HG02981 (cell line): ENCODE measurements around the gene H2BK1.

Source experiments
- ATAC-seq: cut with Tn5 transposase; IDR thresholded peaks from one replicate; pipeline ENCODE4 v1.9.1; 2021; ENCODE audit warnings: mild to moderate bottlenecking, moderate library complexity; ENCODE audit not compliant: unreplicated experiment

Gene H2BK1

DNA sequence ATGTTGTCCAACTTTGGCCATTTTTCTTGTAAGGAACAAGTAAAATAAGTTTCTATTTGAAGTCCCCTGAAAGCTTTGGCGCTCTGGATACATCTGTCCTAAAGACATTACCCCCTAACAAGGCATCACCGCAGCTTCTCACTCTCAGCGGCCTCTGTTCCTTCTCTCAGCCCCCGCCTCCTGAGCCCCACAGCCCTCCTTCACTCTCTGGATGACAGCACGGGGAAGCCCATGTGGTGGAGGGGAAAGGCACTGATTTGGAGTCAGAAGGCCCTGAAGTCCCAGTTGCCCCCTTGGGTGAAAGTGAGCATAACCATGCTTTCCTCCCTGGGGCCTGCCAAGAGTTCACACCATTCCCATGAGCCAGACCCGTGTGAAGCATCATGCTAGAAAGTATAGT lies 4.6 kb downstream of the H2BK1 start:
- ATAC-seq, result no peak

DNA sequence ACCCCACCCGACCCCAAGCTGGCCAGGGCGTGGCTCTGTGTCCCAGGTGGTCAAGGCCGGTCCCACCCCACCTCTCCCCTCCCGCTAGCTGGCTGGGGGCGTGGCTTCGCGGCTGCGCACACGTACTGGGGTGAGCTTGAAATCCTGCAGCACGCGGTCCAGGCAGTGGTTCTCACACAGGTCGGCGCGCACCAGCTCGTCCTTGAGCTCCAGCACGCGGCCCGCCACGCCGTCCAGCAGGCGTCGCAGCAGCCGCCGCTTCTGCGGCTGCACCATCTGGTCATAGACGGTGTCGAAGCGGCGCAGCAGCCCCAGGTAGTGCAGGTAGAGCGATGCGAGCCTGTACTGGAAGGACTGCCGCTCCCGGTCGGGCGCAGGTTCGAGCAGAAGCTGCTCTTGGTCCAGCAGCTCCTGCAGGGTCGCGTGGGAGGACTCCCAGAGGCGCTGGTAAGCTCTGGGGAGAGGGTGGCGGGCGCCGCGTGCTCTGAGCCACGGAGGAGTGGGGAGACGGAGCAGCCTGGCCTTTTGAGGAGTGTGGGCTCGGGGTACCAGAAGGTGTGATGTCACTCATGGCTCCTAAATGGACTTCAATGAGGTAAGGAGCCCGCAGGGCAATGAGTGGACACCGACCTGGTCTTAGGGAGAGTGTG lies 5.8 kb downstream of the H2BK1 start:
- ATAC-seq, result no peak

DNA sequence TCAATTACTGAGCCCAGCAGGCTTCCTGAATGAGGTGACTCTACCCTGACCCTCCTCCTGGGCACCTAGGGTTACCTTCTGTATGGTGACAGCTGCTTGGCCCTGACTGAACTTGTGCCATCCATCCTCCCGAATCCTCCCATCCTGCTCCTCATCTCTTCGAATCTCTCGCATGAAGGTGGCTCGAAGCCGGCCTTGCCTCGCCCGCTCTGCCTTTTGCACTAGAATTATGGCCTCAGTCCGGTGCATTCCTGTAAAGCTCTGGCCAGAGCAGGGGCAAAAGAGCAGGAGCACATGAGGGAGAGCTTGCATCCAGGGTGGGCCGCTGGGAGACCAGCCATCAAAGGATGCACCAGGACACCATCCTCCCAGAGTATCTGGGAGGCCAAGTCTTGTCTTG lies 7.5 kb downstream of the H2BK1 start:
- no peak for ATAC-seq

DNA sequence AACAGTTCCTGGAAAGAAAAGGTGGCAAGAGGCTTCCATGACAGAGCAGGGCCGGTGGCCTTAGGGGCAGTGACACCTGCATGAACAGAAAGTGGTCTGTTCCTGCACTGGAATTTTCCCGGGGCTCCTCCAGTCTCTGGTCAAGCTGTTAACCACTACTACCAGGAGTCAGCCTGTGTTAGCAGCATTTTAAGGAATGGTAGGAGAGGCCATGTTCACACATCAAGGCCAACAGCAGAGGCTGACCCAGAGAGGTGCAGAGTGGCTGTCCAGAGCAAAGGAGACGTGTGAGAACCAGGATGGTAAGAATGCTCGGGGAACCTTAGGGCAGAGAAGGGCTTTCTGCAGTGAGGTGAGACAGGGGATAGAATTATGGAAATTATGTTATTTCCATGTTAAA lies 8.5 kb downstream of the H2BK1 start:
- ATAC-seq, result no peak

DNA sequence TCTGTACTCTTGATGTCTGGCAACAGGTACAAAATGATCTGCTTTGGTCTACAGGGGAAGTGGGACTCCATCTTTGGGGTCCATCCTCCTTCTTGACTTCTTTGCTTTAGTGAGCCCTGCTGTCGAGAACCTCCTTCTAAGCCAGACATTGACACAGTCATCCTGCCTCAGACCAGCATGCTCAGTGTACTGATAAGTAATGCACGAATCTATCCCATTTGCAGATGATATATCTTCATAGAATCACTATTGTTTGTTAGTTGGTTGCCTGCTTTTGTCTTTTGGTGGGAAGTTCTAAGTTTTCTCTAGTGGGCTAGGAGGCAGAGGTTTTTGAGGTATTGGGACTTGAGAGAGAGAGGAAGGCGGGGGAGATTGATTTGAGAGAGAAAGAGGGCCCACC lies 8.9 kb downstream of the H2BK1 start:
- ATAC-seq, result no peak

DNA sequence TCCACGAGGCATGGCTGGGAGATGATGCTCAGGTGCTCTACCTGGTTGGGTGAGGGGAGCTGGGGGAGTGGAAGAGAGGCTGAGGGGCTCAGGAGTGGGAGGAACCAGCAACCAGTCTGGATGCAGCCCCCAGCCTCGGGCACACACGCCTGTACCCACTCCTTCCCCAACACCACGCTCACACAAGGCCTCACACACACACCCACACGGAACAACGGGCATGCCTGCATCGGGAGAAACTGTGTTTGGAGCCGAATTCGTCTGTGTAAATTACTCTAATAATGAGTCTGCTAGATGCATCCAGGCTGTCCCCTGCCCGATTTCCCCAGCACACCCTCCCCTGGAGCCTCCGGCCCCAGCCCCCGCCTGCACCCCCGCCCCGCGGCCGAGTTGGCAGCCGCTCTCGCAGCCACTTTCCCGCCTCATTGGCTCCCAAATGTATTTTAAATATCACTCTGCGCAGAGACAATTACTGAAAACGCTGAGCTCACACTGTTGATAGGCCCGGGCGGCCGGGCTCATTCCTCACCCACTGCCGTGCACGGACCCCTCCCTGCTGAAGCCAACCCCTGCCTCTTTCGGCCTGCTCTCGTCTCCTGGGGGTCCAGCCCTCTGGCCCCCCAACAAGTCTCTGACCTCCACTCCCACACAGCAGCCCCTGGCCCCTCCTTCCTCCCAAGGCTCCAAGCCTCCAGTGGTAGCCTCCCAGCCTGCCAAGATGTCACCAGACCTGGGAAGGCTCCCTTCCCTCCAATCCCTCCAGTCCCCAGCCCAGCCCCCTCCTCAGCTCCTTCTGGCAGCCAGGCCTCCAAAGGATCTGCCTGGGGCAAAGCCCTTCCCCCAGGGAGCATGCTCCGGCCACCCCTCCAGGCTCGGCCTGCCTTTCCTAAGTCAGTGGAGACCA lies 11.1 kb downstream of the H2BK1 start:
- ATAC-seq, result no peak

DNA sequence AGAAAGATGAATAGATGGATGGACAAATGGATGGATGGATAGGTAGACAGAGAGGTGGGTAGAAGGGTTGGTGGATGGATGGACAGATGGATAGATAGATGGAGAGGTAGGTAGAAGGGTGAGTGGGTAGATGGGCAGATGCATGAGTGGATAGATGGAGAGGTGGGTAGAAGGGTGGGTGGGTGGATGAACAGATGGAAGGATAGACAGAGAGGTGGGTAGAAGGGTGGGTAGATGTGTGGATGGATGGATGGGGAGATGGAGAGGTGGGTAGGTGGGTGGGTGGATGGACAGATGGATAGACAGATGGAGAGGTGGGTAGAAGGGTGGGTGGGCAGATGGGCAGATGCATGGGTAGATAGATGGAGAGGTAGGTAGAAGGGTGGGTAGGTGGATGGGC lies 12.4 kb downstream of the H2BK1 start:
- no peak for ATAC-seq

DNA sequence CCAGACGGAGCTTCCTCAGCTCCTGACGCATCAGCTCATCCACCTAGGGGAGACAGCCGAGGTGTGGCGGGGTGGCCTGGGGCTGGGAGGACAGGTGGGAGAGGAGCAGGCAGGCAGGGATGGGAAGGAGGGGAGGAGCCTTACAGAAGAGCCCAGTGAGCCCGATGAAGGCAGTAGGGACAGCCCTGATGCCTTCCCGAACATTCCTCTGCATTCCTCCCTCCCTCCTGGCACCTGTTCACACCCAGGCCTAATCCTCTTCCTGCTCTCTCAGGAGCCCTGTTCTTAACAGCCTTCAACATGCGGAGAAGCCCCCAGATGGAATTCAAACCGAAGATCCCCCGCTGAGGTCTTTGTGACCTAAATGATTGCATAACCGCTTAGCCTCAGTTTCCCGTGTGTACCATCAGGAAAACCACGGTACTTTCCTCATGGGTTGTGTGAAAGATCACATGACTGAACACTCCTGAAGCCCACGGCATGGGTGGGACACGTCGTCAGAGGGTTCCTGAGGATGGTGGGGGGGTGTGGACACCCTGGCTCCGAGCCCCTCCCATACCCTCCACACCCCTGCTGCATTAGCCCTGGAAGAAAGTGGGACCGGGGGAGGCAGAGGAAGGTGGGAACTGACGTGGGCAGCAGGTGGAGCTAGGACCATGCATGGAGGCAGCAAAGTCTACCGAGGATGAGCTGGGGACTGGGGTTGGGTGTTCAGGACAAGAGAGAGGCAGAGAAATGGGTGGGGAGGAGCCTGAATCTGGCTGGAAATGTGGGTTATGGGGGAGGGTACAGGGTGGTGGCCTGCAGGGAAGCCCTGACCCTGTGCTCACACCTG lies 14.5 kb downstream of the H2BK1 start:
- ATAC-seq, result no peak

DNA sequence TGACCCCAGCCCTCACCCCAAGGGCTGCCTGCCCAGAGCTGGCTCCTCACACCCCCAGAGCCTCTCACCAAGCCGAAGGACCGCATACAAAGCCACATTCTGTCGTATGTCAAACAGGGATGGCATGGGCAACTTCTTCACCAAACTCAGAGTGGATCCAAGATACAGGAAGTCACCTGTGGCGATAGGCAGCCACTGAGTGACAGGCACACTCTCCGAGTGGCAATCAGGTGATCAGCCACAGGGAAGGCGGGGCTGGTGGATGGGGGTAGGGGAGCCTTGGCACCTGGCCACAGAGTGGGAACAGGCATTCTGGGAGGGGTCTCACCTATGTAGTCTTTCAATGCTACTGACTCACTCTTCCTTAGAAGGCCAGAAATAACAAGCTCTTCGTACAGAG lies 16.1 kb downstream of the H2BK1 start:
- ATAC-seq, result no peak

DNA sequence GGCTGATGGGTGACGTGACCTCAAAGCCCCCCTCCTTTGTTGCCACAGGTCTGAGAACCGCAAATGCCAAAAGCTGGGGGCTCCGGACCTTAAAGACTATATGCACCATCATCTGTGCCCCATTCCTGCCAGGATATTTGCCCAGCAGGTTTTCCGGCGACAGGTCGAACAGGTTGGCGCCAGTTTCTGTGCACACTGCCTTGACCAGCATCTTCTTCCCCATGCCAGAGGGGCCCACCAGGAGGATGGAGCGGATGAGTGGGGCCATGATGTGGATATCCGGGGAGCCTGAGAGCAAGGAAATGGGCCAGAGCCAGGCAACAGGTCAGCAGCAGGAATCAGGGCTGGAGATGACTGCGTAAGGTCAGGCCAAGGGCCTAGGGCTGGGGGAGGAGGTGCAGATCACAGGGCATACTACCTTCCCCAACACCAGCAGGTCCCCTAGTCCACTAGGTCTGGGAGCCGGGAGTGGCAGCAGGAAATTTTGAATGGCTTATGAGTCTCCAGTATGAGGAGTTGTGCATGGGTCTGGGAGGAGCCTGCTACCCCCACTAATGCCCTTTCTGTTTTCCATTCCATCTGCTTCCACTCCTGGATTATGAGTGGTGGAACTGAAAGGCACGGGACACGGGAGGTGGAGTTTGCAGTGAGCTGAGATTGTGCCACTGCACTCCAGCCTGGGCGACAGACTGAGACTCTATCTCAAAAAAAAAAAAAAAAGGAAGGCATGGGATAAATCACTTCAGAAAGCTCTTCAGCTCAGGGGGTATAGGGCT lies 16.9 kb downstream of the H2BK1 start:
- no peak for ATAC-seq

DNA sequence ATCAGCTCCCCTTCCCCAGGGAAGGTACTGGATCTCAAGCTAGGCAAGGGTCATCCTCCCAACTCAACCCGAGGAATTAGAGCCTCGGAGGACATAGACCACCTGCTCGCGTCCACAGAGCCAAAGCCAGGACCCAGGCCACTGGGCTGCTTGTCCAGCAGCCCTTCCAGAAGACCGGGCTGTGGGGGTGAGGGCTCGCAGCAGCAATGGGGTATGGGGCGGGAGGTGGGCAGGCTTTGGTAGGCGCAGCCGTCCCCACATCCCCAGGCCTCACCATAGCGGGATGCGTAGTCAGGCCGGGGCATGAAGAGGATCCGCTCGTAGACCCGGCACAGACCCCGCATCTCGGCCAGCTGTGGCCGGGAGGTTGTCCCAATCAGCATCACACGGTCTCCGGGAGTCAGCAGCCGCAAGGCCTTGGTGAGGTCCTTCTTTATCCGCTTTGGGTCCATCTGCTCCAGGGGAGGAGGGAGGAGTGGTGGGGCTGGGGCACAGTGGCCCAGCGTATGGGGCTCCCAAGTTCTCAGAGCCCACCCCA lies 18.2 kb downstream of the H2BK1 start:
- no peak for ATAC-seq

DNA sequence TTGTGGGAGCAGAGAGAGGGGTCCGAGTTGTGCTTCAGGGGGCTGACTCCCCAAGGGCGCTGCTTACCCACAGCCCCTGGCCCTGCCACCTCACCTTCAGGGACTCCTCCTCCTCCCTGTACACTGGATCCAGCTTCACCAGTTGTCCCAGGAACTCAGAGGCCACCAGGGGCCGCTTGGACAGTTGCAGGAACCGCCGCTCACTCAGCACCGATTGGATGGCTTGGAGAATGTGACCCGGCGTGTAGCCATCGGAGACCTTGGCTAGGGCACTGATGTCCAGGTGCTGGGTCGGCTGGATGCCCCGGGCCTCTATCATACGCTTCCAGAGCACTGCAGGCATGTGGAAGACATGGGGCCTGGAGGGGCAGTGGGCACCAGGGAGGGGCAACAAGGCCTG lies 18.7 kb downstream of the H2BK1 start:
- ATAC-seq, result no peak

DNA sequence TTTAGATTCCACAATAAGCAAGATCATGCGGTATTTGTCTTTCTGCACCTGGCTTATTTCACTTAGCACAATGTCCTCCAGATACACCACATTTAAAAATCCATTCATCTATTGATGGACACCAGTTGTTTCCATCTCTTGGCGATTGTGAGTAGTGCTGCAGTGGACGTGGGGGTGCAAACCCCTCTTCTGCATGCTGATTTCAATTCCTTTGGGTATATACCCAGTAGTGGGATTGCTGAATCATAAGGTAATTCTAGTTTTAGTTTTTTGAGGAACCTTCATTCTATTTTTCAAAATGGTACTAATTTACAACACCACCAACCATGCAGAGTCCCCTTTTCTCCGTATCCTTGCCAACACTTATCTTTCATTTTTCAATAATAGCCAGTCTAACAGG lies 21.2 kb downstream of the H2BK1 start:
- ATAC-seq, result no peak

DNA sequence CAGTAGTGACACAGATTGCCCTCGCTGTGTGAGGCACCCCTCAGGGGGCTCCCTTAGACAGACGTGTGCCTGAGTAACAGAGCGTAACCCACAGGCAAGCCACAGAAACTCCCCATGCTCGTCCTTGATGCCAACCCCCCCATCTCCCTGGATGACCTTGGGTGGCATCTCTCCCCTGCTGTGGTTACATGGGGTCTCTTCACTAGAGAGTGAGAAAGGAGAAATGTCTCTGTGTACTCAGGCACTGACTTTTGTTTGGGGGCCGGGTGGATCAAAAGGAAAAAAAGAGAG lies 22.1 kb downstream of the H2BK1 start:
- no peak for ATAC-seq

DNA sequence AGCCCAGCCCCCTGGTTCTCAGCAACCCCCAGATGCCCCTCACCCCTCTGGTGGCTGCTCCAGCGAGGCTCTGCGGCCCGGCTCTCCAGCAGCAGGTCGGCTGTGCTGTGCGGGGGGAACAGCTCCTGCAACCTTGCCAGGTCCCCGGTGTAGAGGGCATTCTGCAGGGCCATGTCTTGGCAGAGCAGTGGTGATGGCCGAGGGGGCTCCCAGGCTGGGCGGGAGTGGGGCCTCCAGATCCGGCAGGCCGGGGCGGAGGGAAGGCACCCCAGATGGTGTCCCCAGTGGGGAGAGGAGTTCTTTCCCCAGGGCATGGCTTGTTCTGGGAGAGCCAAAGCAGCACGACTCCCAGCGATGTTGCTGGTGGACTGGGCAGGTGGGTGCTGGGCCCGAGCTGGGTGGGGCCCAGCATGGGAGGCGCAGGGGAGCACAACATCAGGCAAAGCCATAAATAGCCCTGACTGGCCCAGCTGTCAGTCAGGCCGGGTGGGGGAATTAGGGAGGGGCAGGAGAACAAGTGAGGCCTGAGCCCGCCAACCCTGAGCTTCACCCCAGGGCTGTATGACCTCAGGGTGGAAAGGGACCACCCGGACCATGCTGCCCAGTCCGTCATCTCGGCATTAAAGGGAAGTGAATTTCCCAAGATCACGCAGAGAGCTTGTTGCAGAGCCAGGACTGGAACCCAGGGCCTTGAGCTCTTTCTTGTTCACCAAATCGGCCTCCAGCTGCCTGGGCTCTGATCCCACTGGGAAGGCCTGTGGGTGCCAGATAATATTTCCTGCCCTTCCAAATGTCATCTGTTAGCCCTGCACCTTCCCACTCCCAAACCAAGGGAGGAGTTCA lies 22.7 kb downstream of the H2BK1 start:
- ATAC-seq, result no peak

DNA sequence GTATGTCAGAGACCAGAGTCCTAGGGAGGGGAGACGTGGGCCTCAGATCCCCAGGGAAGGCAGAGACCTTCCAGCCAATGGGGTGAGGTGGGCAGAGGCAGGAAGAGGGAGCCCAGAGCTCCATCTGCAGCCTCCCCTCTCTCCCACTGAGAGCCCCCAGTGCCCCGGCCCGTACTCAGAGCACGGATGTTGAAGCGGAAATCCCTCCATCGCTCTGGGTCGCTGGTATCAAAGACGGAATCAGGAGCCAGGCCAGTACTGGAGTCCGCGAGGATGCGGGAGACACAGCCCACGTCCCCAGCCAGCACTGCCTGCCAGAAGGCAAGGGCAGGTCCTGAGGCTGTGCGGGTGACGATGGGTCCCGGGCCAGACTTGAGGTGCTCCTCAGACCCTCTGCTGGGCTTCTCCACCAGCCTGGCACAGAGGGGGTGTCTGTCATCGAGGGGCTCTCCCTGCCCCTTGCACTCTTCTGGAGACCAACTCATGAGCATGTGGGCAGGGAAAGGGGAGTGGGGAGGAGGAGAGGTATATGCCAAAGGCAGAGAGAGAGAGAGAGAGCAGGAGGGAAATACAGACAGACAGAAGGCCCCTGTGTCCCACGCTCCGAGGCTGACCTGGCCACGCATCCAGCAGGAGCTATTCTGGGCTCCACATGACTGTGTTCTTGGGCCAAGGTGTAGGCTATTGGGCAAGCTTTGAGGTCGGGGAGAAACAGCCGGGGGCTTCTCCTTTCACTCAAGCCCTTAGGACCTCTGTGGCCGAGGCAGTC lies 23.5 kb downstream of the H2BK1 start, which contains the start of gene ASB10:
Gene ASB10 (minus strand): TSS at position 611 of the 769 bp plus-strand sequence. CDS start 120 bp downstream, at position 491.
- no peak for ATAC-seq

DNA sequence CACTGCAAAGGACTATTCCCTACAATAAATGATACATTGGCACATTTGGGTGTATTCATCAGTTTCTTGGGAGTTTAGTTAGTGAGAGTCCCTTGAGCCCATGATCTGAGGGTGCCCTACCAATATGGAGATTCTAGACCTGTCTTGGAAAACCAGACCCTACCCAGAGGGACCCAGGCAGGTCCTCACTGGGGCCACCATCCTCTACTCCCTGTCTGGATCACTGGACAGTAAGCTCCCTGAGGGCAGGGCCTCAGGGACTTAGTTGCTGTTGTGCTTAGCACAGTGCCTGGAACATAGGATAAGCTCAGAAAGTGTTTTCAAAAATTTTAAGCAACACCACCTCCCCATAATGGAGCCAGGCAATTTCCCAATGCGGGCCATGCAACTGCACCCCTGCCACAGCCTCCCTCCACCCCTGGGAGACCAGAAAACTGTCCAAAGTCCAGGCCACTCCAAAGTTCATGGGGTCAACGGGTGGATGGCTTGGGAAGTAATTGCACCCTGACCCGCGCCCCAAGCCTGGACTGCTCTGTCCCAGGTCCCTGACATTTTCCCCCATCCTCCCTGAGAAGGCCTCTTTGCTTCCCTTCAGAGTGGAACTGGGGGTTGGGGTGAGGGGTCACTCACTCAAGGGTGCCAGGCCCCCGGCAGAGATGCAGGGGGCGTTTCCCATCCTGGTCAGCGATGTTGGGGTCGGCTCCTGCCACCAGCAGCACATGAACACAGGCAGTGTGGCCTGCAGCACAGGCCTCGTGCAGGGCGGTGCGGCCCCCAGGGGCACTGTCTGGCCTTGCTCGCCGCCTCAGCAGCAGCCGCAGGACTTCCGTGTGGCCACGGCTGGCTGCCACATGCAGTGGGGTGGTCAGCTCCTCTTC lies 24.3 kb downstream of the H2BK1 start:
- no peak for ATAC-seq

DNA sequence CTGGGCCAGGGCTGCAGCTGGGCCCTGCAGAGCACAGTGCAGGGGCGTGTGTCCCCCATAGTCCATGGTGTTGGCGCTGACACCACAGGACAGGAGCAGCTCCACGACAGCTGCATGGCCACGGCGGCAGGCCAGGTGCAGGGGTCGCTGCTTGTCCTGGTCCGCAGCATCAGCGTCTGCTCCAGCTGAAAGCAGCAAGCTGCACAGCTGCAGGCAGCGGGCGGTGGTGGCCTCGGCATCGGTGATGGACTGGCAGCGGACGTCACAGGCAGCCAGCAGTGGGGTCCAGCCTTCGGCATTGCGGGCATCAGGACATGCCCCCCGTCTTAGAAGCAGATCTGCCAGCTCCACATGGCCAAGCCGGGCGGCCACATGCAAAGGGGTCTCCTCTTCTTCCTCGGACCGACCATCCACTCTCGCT lies 29.3 kb downstream of the H2BK1 start:
- ATAC-seq, result no peak
